ENCODE results near the gene UBL4B. TPM values are rescaled to one million over a fixed set of nuclear protein-coding genes. Genes with fewer than 3 reads are reported as not detected.

UBL4B gene
- polyA plus RNA-seq, 6 donors from 2014 or later: not detected

- no peak overlapping the region for H3K27ac Mint-ChIP-seq
- H3K27me3 Mint-ChIP-seq: peaks cover 63 to 82% (median 76%) of the 10 kb centered on the region in 3 donors
- peaks cover 6 to 18% of the 10 kb centered on the region in 2 donors for H3K36me3 Mint-ChIP-seq
- peaks cover 3 to 12% (median 6%) of the 10 kb centered on the region in 7 donors for H3K9me3 Mint-ChIP-seq
- DNase-seq (peak; percentile 19), ATAC-seq (ENCODE audit: low read depth in 2 of 2) (no peak)
- no peak overlapping the region for H3K4me3 Mint-ChIP-seq
- H3K4me1 Mint-ChIP-seq: peaks cover 0 to 7% (median 0%) of the 10 kb centered on the region in 3 donors
These were observed 43.8 kb downstream of the UBL4B start for GRCh38 chr1:110155878-110156522.

DNA sequence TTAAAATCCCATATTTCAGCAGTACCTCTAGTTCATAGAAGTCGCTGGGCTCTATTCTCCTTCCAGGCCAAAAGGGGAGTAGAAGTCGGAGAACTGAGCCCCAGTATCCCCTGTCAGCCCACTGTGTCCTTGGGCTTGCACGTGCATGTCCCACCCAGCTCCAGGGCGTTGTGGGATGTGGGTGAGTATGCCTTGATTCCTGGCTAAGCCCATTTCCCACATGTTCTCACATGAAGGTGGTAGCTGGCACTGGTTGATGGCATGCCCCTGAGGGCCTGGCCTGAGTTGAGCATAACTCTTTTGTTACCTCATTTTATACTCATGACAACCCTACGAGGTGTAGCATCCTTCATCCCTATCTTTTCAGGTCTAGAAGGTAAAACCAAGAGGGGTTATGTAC is 46.0 kb downstream of the UBL4B start:
- H3K36me3 Mint-ChIP-seq: peaks cover 6 to 18% of the 10 kb centered on the region in 2 donors
- H3K9me3 Mint-ChIP-seq: peaks cover 3 to 11% (median 6%) of the 10 kb centered on the region in 7 donors
- no peak overlapping the region for H3K27ac Mint-ChIP-seq
- H3K27me3 Mint-ChIP-seq: peaks cover 50 to 79% (median 70%) of the 10 kb centered on the region in 3 donors
- DNase-seq: no peak
- no peak overlapping the region for H3K4me3 Mint-ChIP-seq
- ATAC-seq (ENCODE audit: low read depth in 2 of 2): no peak
- H3K4me1 Mint-ChIP-seq: no peaks in the 10 kb centered on the region

DNA sequence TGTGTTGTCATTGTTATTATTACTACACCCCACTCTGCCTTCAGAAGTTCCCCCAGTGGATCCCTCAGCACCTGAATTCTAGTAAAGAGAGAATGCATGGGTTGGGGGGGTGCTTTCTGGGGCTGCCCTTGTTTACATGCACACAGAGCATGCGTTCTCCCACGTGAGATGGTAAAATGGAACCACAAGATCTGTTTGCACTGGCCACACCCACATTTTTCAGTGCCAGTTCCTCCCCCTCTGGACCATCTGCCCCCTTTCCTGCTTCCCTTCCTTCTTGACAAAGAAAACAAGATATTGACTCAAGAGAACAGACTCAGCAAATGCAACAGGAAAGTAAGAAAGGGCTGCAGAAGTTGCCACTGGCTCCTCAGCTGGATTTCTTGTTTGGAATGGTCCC is 46.9 kb downstream of the UBL4B start:
- Mint-ChIP-seq H3K9me3 (peaks cover 3 to 11% (median 6%) of the 10 kb centered on the region in 7 donors), H3K36me3 (peaks cover 6 to 18% of the 10 kb centered on the region in 2 donors), H3K4me3 (no peak overlapping the region), H3K27me3 (peaks cover 50 to 72% (median 71%) of the 10 kb centered on the region in 3 donors), H3K4me1 (no peaks in the 10 kb centered on the region), H3K27ac (no peak overlapping the region)
- DNase-seq (no peak), ATAC-seq (ENCODE audit: low read depth in 2 of 2) (no peak)

DNA sequence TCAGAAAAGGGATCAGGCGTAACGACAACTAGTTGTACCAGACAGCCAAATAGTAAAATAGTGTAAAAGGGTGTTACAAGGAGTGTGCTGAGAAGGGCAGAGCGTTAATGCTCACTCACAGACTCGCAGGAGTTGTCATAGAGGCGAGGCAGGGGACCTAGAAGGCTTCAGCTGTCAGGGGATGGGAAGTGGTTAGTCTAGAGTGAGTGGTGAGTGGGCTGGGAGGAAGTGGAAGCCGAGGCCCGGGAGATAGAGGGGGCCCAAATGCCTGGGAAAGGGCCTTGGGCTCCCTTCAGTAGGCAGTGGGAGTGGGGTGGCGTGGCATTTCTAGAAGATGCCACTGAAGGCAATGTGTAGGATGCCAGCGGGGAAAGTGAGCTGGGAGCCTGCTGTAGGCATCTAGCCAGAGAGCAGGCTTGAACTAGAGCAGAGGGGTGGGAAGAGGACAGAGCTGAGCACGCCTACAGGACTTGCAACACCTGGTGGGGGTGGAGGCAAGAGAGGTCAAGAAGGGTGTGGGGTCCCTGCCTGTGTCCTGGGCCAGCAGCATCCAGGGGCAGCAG is 48.4 kb downstream of the UBL4B start:
- H3K4me1 Mint-ChIP-seq: no peaks in the 10 kb centered on the region
- DNase-seq (no peak), ATAC-seq (ENCODE audit: low read depth in 2 of 2) (no peak)
- H3K27ac Mint-ChIP-seq: no peak overlapping the region
- no peak overlapping the region for H3K4me3 Mint-ChIP-seq
- H3K9me3 Mint-ChIP-seq: peaks cover 3 to 11% (median 6%) of the 10 kb centered on the region in 7 donors
- peaks cover 41 to 68% (median 56%) of the 10 kb centered on the region in 3 donors for H3K27me3 Mint-ChIP-seq
- H3K36me3 Mint-ChIP-seq: peaks cover 0 to 18% of the 10 kb centered on the region in 2 donors

DNA sequence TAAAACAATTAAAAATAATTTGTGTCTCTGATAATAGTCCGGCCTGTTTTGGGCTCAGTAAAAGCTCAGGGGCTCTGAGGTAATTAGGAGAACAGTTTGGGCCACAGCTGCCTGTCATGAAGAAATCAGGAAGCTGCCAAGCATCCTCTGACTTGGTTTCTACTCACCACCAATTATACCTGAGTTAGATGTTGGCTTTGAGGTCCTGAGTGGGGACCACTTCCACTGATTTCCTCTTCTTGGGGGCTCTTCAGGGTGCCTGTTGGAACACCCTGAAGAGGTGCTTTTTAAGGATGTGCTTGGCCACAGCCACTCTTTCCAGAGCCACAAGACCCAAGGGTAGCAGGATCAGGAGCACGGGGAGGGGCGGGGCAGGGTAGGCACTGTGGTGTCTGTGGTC is 48.9 kb downstream of the UBL4B start:
- Mint-ChIP-seq H3K4me1 (no peaks in the 10 kb centered on the region), H3K27ac (no peak overlapping the region), H3K4me3 (no peak overlapping the region), H3K9me3 (peaks cover 3 to 11% (median 6%) of the 10 kb centered on the region in 7 donors), H3K36me3 (peaks cover 0 to 18% of the 10 kb centered on the region in 2 donors), H3K27me3 (peaks cover 35 to 64% (median 51%) of the 10 kb centered on the region in 3 donors)
- ATAC-seq (ENCODE audit: low read depth in 2 of 2) (no peak), DNase-seq (no peak)

DNA sequence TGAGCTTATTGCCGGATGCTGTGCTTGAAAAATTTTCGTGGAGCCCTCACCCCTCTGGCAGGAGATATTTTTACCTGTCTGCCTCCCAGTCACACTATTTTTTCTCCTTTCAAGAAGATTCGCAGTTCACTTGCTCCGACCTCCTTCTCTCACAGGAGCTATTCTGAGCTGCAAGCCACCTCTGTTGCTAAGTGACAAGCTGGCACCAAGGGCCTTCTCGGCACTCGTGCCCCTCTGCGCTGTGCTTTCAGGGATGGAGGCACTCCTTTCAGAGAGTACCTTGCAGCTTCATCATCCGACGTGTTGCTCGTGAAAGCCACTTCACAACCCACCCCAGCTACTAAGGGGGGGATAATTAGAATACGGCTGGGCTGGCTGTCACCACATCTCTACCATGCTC is 49.6 kb downstream of the UBL4B start:
- H3K4me3 Mint-ChIP-seq: peak overlapping the region in 1 of 8 donors; percentile 2
- peaks cover 3 to 11% (median 5%) of the 10 kb centered on the region in 7 donors for H3K9me3 Mint-ChIP-seq
- H3K36me3 Mint-ChIP-seq: peaks cover 0 to 18% of the 10 kb centered on the region in 2 donors
- ATAC-seq (ENCODE audit: low read depth in 2 of 2) (no peak), DNase-seq (no peak)
- peaks cover 31 to 57% (median 44%) of the 10 kb centered on the region in 3 donors for H3K27me3 Mint-ChIP-seq
- H3K4me1 Mint-ChIP-seq: no peaks in the 10 kb centered on the region
- no peak overlapping the region for H3K27ac Mint-ChIP-seq

Other genes with a start within 250 kb of the UBL4B start
- under 1 TPM in 3 of 6 donors, not detected in 3; 0.23 to 0.60 (median 0.43) TPM for gene CSF1, start 201.6 kb upstream of the UBL4B start, polyA plus RNA-seq (ENCODE audit: low read depth in 6 of 6)
- gene AHCYL1, start 127.7 kb upstream of the UBL4B start, polyA plus RNA-seq (ENCODE audit: low read depth in 6 of 6): 10 to 100 TPM; 46.9 to 62.0 (median 57.5) TPM
- gene STRIP1, start 77.8 kb upstream of the UBL4B start, polyA plus RNA-seq (ENCODE audit: low read depth in 6 of 6): 10 to 100 TPM; 19.3 to 45.4 (median 24.1) TPM
- not detected for gene ALX3, start 41.8 kb upstream of the UBL4B start, polyA plus RNA-seq (ENCODE audit: low read depth in 6 of 6)
- gene SLC6A17, start 38.1 kb downstream of the UBL4B start, polyA plus RNA-seq (ENCODE audit: low read depth in 6 of 6): not detected
- gene KCNC4, start 97.9 kb downstream of the UBL4B start, polyA plus RNA-seq (ENCODE audit: low read depth in 6 of 6): 1 to 10 TPM; 1.1 to 2.4 (median 1.3) TPM
- gene RBM15, start 226.9 kb downstream of the UBL4B start, polyA plus RNA-seq (ENCODE audit: low read depth in 6 of 6): 10 to 100 TPM; 13.2 to 23.1 (median 17.4) TPM

All from naive B cell (primary cell).